Measurements from ENCODE around the gene FTO.

FTO gene

GRCh38 chr16:53982631-53983042, 278.7 kb downstream of the FTO start:
- DNase-seq (ENCODE audit: low read depth) = peak; percentile 61
- H3K4me3 ChIP-seq (ENCODE audit: low read depth, low read length) = no peak overlapping the region
- TF ChIP-seq CTCF (conservative IDR thresholded peaks at IDR 0.05; ENCODE audit: low read depth, low read length) = no peak

GRCh38 chr16:53984936-53985335, 281.0 kb downstream of the FTO start:
- no peak for TF ChIP-seq CTCF (conservative IDR thresholded peaks at IDR 0.05; ENCODE audit: low read depth, low read length)
- DNase-seq (ENCODE audit: low read depth) = no peak

GRCh38 chr16:53985861-53986260, 281.9 kb downstream of the FTO start:
- no peak overlapping the region for H3K4me3 ChIP-seq (ENCODE audit: low read depth, low read length)
- DNase-seq (ENCODE audit: low read depth) = no peak
- TF ChIP-seq CTCF (conservative IDR thresholded peaks at IDR 0.05; ENCODE audit: low read depth, low read length) = no peak

More at GRCh38 chr16:53984936-53985335, 281.0 kb downstream of the FTO start:
- H3K4me3 ChIP-seq (ENCODE audit: low read depth, low read length) = no peak overlapping the region

GRCh38 chr16:53986793-53987192, 282.8 kb downstream of the FTO start:
- DNase-seq (ENCODE audit: low read depth) = no peak
- H3K4me3 ChIP-seq (ENCODE audit: low read depth, low read length) = no peak overlapping the region
- no peak for TF ChIP-seq CTCF (conservative IDR thresholded peaks at IDR 0.05; ENCODE audit: low read depth, low read length)

- no peak overlapping the region for H3K4me3 ChIP-seq (ENCODE audit: low read depth, low read length)
- no peak for TF ChIP-seq CTCF (conservative IDR thresholded peaks at IDR 0.05; ENCODE audit: low read depth, low read length)
- no peak for DNase-seq (ENCODE audit: low read depth)
Measured at GRCh38 chr16:53988136-53988535, 284.2 kb downstream of the FTO start.

GRCh38 chr16:53989597-53989996, 285.6 kb downstream of the FTO start:
- no peak overlapping the region for H3K4me3 ChIP-seq (ENCODE audit: low read depth, low read length)
- no peak for DNase-seq (ENCODE audit: low read depth)
- no peak for TF ChIP-seq CTCF (conservative IDR thresholded peaks at IDR 0.05; ENCODE audit: low read depth, low read length)

GRCh38 chr16:53991754-53992378, 287.9 kb downstream of the FTO start:
- H3K4me3 ChIP-seq (ENCODE audit: low read depth, low read length) = peak overlapping the region; percentile 28
- DNase-seq (ENCODE audit: low read depth) = peak; percentile 89
- TF ChIP-seq CTCF (conservative IDR thresholded peaks at IDR 0.05; ENCODE audit: low read depth, low read length) = no peak
